Choroid plexus epithelial cell (primary cell): Measurements from ENCODE around the gene ZCCHC7.
"Not testable (repeated sequence)": the region's sequence is repeated elsewhere in the genome, so short reads cannot be mapped to it uniquely, and the experiment has no call there.

ENCODE experiments used
- DNase-seq: peaks from one replicate; pipeline ENCODE4 v3.0.0-alpha.2; 2010; ENCODE audit warnings: low read depth
- H3K4me3 ChIP-seq: 2 replicates; pipeline ENCODE4 v1.5.1; 2011; ENCODE audit warnings: low read depth, mild to moderate bottlenecking, control low read depth, low read length, moderate library complexity
- TF ChIP-seq, protein P1 (sequence below): conservative IDR thresholded peaks from 2 replicates; pipeline ENCODE4 v1.5.1; 2011; ENCODE audit warnings: low read depth, mild to moderate bottlenecking, control low read depth, inconsistent platforms, low read length, moderate library complexity

The ZCCHC7 gene

DNA sequence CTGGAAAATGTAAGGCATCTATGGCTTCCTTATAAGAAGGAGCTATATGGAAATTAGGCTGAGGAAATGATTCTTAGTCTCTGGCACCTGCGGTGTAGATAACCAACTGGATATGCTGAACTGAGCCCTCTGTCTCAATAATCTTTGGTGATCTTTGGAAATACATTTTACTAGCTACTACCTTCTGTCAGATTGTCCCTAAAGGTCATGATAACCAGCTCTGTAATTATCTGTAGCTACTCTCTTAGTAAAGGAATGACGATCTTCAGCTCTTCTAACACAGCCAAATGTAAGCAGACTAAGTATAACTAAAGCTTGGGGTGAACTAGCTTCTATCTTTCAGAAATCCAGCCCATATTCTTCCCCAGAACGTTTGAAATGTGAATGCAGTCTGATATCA, 177.2 kb downstream of the ZCCHC7 start:
- DNase-seq: no peak
- no peak overlapping the region for H3K4me3 ChIP-seq
- TF ChIP-seq, protein P1, sequence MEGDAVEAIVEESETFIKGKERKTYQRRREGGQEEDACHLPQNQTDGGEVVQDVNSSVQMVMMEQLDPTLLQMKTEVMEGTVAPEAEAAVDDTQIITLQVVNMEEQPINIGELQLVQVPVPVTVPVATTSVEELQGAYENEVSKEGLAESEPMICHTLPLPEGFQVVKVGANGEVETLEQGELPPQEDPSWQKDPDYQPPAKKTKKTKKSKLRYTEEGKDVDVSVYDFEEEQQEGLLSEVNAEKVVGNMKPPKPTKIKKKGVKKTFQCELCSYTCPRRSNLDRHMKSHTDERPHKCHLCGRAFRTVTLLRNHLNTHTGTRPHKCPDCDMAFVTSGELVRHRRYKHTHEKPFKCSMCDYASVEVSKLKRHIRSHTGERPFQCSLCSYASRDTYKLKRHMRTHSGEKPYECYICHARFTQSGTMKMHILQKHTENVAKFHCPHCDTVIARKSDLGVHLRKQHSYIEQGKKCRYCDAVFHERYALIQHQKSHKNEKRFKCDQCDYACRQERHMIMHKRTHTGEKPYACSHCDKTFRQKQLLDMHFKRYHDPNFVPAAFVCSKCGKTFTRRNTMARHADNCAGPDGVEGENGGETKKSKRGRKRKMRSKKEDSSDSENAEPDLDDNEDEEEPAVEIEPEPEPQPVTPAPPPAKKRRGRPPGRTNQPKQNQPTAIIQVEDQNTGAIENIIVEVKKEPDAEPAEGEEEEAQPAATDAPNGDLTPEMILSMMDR: no peak

DNA sequence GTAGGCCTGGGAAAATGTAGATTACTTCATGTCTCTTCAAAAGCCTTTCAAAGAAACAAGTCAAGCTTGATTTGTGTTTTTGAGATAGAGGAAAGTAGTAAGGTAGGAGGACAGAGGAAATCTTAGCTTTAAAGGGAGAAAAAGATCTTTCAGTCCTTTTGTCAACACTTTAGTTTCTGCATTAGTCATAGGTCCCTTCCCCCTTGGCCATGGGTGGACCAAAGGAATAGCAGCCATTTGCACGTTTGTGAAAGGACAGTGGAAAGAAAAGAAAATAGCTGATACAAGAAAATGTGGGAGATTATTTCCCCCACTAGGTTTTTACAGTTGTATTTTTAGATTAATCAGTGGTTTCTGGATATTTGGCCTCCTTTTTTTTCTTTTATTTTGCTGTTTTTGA, 180.2 kb downstream of the ZCCHC7 start:
- DNase-seq: peak; percentile 50
- TF ChIP-seq, protein P1: no peak

DNA sequence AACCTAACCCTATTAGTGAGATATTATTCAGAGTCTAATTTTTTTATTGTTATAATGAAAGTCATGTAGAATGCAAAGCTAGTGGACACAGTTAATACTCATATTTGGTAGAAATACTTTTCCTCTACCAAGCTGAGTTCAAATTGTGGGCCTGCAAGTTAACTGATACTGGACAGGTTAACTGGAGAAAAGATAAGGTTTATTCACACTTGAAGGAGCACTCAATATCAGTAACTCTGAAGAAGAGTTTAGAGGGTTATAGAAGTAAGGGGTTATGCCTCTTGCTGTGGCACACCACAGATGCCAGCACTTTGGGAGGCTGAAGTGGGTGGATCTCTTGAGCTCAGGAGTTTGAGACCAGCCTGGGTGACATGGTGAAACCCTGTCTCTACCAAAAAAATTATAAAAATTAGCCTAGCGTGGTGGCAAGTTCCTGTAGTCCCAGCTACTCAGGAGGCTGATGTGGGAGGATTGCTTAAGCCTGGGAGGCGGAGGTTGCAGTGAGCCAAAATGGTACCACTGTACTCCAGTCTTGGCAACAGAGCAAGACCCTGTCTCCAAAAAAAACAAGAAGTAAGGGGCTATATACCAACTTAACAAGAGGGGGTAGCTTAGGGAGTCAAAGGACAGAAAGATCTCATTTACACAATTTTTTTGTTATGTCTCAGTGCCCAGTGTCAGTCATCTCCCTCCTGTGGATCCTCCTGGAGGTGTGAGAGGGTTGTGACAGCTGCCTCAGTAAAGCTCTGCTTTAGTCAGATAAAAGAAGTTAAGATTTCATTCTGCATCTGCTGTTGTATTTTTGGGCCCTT, 180.9 kb downstream of the ZCCHC7 start:
- TF ChIP-seq, protein P1: no peak
- DNase-seq: no peak
- H3K4me3 ChIP-seq: no peak overlapping the region

More for the DNA sequence above, 180.2 kb downstream of the ZCCHC7 start:
- no peak overlapping the region for H3K4me3 ChIP-seq

DNA sequence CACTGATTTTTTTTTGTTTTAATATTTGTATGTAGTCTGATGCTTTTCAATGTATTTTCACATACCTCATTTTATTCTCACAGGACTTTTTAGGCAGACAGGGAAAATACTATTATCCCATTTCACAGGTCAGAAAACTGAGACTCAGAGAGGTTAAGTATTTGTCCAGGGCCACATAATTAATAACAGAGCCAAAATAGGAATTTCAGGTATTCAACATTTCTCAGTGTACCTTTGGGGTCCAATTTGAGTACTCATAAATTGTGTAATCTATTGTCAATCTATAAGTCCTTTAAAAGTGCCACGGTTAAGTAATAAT, 181.4 kb downstream of the ZCCHC7 start:
- H3K4me3 ChIP-seq: no peak overlapping the region
- TF ChIP-seq, protein P1: no peak

DNA sequence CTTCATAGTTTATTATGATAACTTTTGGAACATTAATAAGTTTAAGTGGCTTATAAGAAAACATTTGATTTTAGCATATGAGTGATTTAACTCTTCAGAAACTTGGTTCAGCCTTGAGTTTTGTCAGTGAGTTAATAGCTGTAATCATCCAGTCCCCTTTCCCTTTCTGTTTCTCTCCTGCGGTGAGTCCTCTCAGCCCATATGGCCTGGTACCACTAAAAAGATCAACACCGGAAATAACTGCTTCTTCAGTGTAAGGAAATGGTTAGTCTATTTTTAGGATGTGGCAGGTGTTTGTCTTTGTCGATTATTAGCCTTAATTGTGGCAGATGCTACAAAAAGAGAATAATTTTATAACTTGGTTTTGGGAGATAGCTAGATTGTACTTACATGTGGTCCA, 181.9 kb downstream of the ZCCHC7 start:
- peak; percentile 35 for DNase-seq
- TF ChIP-seq, protein P1: no peak
- H3K4me3 ChIP-seq: no peak overlapping the region

More for the DNA sequence above, 181.4 kb downstream of the ZCCHC7 start:
- DNase-seq: no peak

DNA sequence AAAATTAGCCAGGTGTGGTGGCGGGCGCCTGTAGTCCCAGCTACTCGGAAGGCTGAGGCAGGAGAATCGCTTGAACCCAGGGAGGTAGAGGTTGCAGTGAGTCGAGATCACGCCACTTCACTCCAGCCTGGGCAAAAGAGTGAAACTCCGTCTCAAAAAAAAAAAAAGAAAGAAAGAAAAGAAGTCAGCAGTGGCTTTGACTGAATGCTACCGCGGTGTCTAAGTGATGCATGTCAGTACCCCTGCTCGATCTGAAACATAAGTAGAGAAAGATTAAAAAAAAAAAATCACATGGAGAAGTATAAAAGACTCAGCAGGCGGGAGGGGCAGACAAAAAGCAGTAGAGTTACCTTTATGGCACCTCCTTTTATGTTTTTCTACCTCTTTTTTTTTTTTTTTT, 182.9 kb downstream of the ZCCHC7 start:
- H3K4me3 ChIP-seq, DNase-seq: not testable (repeated sequence)

DNA sequence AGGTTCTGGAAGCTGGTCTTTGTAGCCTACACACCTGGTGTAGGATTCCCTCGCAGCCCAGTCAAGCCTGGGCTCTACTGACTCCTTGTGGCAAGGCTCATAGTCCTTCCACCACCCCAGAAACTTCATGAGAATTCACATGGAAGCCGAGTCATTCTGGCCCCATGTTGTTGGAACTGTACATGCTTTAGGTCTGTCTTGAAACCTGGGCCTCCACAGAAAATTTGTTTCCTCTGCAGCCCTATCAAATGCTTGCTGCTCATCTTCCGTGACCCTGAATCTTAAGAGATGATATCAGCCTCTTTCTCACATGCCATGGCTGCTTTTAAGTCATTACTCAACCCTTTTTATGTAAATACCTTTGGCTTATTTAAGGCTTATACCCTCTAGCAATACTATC, 188.8 kb downstream of the ZCCHC7 start:
- no peak overlapping the region for H3K4me3 ChIP-seq
- TF ChIP-seq, protein P1: peak; percentile 68
- peak; percentile 53 for DNase-seq
